Keratinocyte (primary cell): ENCODE data around the gene TBC1D5. TPM values are rescaled to one million over a fixed set of nuclear protein-coding genes. Genes with fewer than 3 reads are reported as not detected.

Experiments
- DNase-seq: peaks from one replicate; pipeline ENCODE4 v3.0.0-alpha.2; 2011; ENCODE audit warnings: low read depth, missing footprints, low spot score
- FAIRE-seq: peaks from 2 replicates; lab custom pipeline; 2011; peaks lifted over from hg19 to GRCh38; lab: Jason Lieb, UNC
- H2AFZ ChIP-seq: 2 replicates; pipeline ENCODE4 v1.6.0; 2012; ENCODE audit warnings: low read length, control low read depth, inconsistent platforms; ENCODE audit not compliant: control insufficient read depth
- H3K27ac ChIP-seq: 2 replicates; pipeline ENCODE4 v1.5.1; 2011; ENCODE audit warnings: low read length; ENCODE audit not compliant: control insufficient read depth, insufficient read depth
- H3K27me3 ChIP-seq: 3 replicates; pipeline ENCODE4 v1.6.0; 2011; ENCODE audit warnings: low read length; ENCODE audit not compliant: control insufficient read depth, insufficient read depth; ENCODE audit errors: extremely low read depth
- H3K36me3 ChIP-seq, 2 experiments: 2 replicates in 1 of 2; 3 replicates in 1 of 2; pipeline ENCODE4 v1.5.1; 2011; ENCODE audit warnings: low read length in 2 of 2, mild to moderate bottlenecking in 1 of 2; ENCODE audit not compliant: control insufficient read depth in 2 of 2, insufficient read depth in 2 of 2; ENCODE audit errors: extremely low read depth in 1 of 2
- H3K4me1 ChIP-seq: 3 replicates; pipeline ENCODE4 v1.5.1; 2011; ENCODE audit warnings: low read length; ENCODE audit not compliant: control insufficient read depth, insufficient read depth; ENCODE audit errors: extremely low read depth
- H3K4me2 ChIP-seq: 3 replicates; pipeline ENCODE4 v1.6.0; 2011; ENCODE audit warnings: low read depth, low read length; ENCODE audit not compliant: control insufficient read depth, insufficient read depth; ENCODE audit errors: extremely low read depth
- H3K4me3 ChIP-seq, 3 experiments: fragments of 200-600 bp in 1 of 3; sonication (generic) in 1 of 3; 2 replicates in 2 of 3; 3 replicates in 1 of 3; pipeline ENCODE4 v1.5.1; 2011 to 2016; ENCODE audit warnings: low read length in 3 of 3, mild to moderate bottlenecking in 3 of 3, control low read depth in 2 of 3, inconsistent platforms in 1 of 3, low read depth in 1 of 3, mixed read lengths in 1 of 3, mixed run types in 1 of 3, moderate library complexity in 1 of 3; ENCODE audit not compliant: control insufficient read depth in 2 of 3, insufficient read depth in 2 of 3; ENCODE audit errors: extremely low read depth in 1 of 3
- H3K79me2 ChIP-seq: 2 replicates; pipeline ENCODE4 v1.6.0; 2012; ENCODE audit warnings: low read length; ENCODE audit not compliant: control insufficient read depth, insufficient read depth
- H3K9ac ChIP-seq: 3 replicates; pipeline ENCODE4 v1.6.0; 2011; ENCODE audit warnings: low read length; ENCODE audit not compliant: control insufficient read depth, insufficient read depth; ENCODE audit errors: extremely low read depth
- H3K9me1 ChIP-seq: 3 replicates; pipeline ENCODE4 v1.6.0; 2011; ENCODE audit warnings: low read length; ENCODE audit not compliant: control insufficient read depth, insufficient read depth; ENCODE audit errors: extremely low read depth
- H3K9me3 ChIP-seq: 2 replicates; pipeline ENCODE4 v1.5.1; 2012; ENCODE audit warnings: low read depth, low read length; ENCODE audit not compliant: control insufficient read depth
- H4K20me1 ChIP-seq: 3 replicates; pipeline ENCODE4 v1.6.0; 2011; ENCODE audit warnings: low read length; ENCODE audit not compliant: control insufficient read depth, insufficient read depth; ENCODE audit errors: extremely low read depth
- EZH2 ChIP-seq: IDR thresholded peaks from one replicate; pipeline ENCODE4 v1.6.1; 2012; ENCODE audit warnings: inconsistent platforms, mild to moderate bottlenecking, low read length, moderate library complexity
- dilution Hi-C: fragments of 300-500 bp; cut with MboI; formaldehyde crosslinking; loops from one replicate; pipeline ENCODE4 v1.7.0; 2020; ENCODE audit warnings: low sequenced_read_pairs; ENCODE audit not compliant: extremely low pct_ligation_motif_present
- polyA plus RNA-seq, 5 experiments: library from polyadenylated mRNA; depleted of rRNA in 3 of 5; stranded (reverse) in 3 of 5; stranded (forward) in 1 of 5; unstranded in 1 of 5; fragments of >200 nt; gene quantifications; 1 replicate in 1 of 5; 2 replicates in 3 of 5; 3 replicates in 1 of 5; pipeline versions ENCODE4 v1.2.1 to v1.2.3, GENCODE V29; 2011 to 2012; ENCODE audit warnings: missing spikeins in 2 of 5, low read depth in 1 of 5, low replicate concordance in 1 of 5
- TF ChIP-seq, protein P1 (sequence below), 3 experiments: IDR thresholded peaks in 1 of 3; conservative IDR thresholded peaks in 1 of 3; optimal IDR thresholded peaks in 1 of 3; 2 replicates in 2 of 3; 3 replicates in 1 of 3; pipeline versions ENCODE3 to v1.5.1; 2011; ENCODE audit warnings: low read length in 3 of 3, mild to moderate bottlenecking in 3 of 3, moderate library complexity in 2 of 3, control low read depth in 1 of 3, inconsistent platforms in 1 of 3; ENCODE audit not compliant: insufficient read depth in 2 of 3; ENCODE audit errors: extremely low read depth in 1 of 3

Gene TBC1D5
- polyA plus RNA-seq, 1 donor (not counting 4 experiments of a cell fraction or from before 2014, with no cell fraction given): 25.8 TPM

DNA sequence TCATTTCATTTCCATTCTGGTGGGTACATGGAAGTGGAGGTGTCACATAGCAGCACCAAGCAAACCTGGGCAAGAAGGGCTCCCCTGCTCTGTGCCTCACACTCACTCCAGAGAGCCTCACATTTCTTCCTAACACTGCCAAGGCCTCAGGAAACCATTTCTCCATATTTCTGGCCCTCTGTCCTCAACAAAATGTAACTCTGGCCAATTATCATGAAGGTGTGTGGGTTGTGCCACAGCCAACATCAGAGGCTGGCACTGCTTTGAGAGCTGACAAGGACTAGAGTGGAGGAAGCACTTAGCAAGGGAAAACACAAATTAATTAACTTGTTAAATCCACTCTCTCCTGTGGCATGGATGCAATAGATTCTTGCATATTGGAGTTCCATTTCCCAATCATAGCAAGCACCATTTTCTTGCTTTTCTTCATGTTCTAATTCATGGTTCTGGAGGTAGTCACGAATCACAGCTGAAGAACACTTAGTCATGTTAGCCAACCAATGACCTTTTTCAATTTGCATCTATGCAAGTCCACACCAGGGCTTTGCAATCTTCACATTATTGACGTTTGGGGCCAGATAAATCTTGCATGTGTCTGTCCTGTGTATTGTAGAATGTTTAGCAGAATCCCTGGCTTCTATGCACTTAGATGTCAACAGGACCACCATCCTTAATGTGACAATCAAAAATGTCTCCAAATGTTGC lies 616.5 kb downstream of the TBC1D5 start:
- H4K20me1 ChIP-seq: no peaks in the 10 kb centered on the region
- no peaks in the 10 kb centered on the region for H3K9me3 ChIP-seq
- no peaks in the 10 kb centered on the region for H3K27me3 ChIP-seq
- TF ChIP-seq, protein P1, sequence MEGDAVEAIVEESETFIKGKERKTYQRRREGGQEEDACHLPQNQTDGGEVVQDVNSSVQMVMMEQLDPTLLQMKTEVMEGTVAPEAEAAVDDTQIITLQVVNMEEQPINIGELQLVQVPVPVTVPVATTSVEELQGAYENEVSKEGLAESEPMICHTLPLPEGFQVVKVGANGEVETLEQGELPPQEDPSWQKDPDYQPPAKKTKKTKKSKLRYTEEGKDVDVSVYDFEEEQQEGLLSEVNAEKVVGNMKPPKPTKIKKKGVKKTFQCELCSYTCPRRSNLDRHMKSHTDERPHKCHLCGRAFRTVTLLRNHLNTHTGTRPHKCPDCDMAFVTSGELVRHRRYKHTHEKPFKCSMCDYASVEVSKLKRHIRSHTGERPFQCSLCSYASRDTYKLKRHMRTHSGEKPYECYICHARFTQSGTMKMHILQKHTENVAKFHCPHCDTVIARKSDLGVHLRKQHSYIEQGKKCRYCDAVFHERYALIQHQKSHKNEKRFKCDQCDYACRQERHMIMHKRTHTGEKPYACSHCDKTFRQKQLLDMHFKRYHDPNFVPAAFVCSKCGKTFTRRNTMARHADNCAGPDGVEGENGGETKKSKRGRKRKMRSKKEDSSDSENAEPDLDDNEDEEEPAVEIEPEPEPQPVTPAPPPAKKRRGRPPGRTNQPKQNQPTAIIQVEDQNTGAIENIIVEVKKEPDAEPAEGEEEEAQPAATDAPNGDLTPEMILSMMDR (optimal IDR thresholded peaks at IDR 0.05 in 1 of 3, IDR thresholded peaks at IDR 0.05 in 1 of 3, conservative IDR thresholded peaks at IDR 0.05 in 1 of 3; ENCODE audit: extremely low read depth in 1 of 3, insufficient read depth in 2 of 3, low read length in 3 of 3): no peak
- no peak for TF ChIP-seq EZH2
- FAIRE-seq (no peak), DNase-seq (no peak)
- H3K9ac ChIP-seq: no peak overlapping the region
- no peak overlapping the region for H3K4me3 ChIP-seq
- no peak overlapping the region for H3K27ac ChIP-seq
- no peaks in the 10 kb centered on the region for H3K4me1 ChIP-seq
- no peak overlapping the region for H2AFZ ChIP-seq
- H3K9me1 ChIP-seq: no peaks in the 10 kb centered on the region
- H3K36me3 ChIP-seq: no peaks in the 10 kb centered on the region
- H3K79me2 ChIP-seq: no peaks in the 10 kb centered on the region
- dilution Hi-C loops: no loop called here
- H3K4me2 ChIP-seq: no peak overlapping the region

DNA sequence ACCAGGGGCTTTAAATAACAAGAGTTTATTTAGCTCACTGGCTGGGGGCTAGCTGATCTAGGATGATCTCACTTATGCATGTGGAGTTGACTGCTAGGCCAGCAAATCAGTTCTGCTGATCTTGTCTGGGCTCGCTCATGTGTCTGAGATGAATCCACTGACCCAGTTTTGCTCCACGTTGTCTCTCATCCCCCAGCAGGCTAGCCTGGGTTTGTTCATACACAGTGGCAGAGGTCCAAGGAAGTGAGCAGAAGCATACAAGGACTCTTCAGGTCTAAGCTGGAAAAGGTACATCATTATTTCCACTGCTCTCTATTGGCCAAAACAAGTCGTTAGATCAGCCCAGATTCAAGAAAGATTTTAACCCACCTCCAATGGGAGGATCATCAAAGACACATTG lies 619.7 kb downstream of the TBC1D5 start:
- FAIRE-seq (no peak), DNase-seq (no peak)
- no peak overlapping the region for H2AFZ ChIP-seq
- no peaks in the 10 kb centered on the region for H3K27me3 ChIP-seq
- H3K9me1 ChIP-seq: no peaks in the 10 kb centered on the region
- H3K36me3 ChIP-seq: no peaks in the 10 kb centered on the region
- H3K79me2 ChIP-seq: no peaks in the 10 kb centered on the region
- no peak overlapping the region for H3K27ac ChIP-seq
- no peak overlapping the region for H3K4me2 ChIP-seq
- no peaks in the 10 kb centered on the region for H4K20me1 ChIP-seq
- H3K4me1 ChIP-seq: no peaks in the 10 kb centered on the region
- H3K9ac ChIP-seq: no peak overlapping the region
- no peaks in the 10 kb centered on the region for H3K9me3 ChIP-seq
- no peak overlapping the region for H3K4me3 ChIP-seq
- TF ChIP-seq, protein P1 (optimal IDR thresholded peaks at IDR 0.05 in 1 of 3, IDR thresholded peaks at IDR 0.05 in 1 of 3, conservative IDR thresholded peaks at IDR 0.05 in 1 of 3; ENCODE audit: extremely low read depth in 1 of 3, insufficient read depth in 2 of 3, low read length in 3 of 3): no peak
- no peak for TF ChIP-seq EZH2
- dilution Hi-C loops: no loop called here
